Thyroid gland (tissue), 4 donors: ENCODE results near the gene RPTOR.

Source experiments
- POLR2A ChIP-seq, 2 donors: fragments of 450-650 bp; IDR thresholded peaks; one replicate each; pipeline ENCODE4 v1.6.1; 2017; ENCODE audit warnings: antibody characterized with exemption in 2 of 2, mild to moderate bottlenecking in 2 of 2, moderate library complexity in 1 of 2
- TF ChIP-seq, protein P1 (sequence below), 6 experiments: fragments of 200-600 bp in 3 of 6; fragments of 450-650 bp in 3 of 6; sonication (generic) in 3 of 6; IDR thresholded peaks; one replicate each; pipeline ENCODE4 v1.5.1; 2016 to 2019; ENCODE audit warnings: antibody characterized with exemption in 6 of 6, mild to moderate bottlenecking in 2 of 6, inconsistent platforms in 1 of 6, moderate library complexity in 1 of 6

DNA sequence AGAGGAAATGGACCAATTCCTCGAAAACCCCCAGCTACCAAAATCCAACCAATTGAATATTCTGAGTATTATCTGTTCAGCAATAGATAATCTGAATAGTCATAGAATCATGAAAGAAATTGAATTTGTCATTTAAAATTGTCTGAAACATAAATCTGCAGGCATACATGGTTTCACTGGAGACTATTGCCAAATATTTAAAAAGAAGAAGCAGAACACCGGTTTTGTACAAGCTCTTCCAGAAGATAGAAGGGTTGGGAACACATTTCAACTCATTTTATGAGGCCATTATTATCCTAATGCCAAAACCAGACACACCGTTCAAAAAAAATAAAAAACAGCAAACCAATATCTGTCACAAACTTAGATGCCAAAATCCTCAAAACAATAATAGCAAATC lies 195.5 kb downstream of the RPTOR start:
- TF ChIP-seq, protein P1, sequence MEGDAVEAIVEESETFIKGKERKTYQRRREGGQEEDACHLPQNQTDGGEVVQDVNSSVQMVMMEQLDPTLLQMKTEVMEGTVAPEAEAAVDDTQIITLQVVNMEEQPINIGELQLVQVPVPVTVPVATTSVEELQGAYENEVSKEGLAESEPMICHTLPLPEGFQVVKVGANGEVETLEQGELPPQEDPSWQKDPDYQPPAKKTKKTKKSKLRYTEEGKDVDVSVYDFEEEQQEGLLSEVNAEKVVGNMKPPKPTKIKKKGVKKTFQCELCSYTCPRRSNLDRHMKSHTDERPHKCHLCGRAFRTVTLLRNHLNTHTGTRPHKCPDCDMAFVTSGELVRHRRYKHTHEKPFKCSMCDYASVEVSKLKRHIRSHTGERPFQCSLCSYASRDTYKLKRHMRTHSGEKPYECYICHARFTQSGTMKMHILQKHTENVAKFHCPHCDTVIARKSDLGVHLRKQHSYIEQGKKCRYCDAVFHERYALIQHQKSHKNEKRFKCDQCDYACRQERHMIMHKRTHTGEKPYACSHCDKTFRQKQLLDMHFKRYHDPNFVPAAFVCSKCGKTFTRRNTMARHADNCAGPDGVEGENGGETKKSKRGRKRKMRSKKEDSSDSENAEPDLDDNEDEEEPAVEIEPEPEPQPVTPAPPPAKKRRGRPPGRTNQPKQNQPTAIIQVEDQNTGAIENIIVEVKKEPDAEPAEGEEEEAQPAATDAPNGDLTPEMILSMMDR (IDR thresholded peaks at IDR 0.05), result no peak
- TF ChIP-seq POLR2A (IDR thresholded peaks at IDR 0.05), result no peak
